GM23248 (cell line): Measurements from ENCODE around the gene MRFAP1. TPM values are rescaled to one million over a fixed set of nuclear protein-coding genes. Genes with fewer than 3 reads are reported as not detected.

Experiments used
- DNase-seq: peaks from one replicate; pipeline ENCODE4 v3.0.0-alpha.2; 2015
- H2AFZ ChIP-seq: fragments of 200-600 bp; sonication (generic); 2 replicates; pipeline ENCODE4 v1.6.1; 2016; ENCODE audit warnings: antibody characterized with exemption
- H3F3A ChIP-seq: fragments of 200-600 bp; sonication (generic); 2 replicates; pipeline ENCODE4 v1.6.1; 2016; ENCODE audit warnings: mild to moderate bottlenecking, antibody characterized with exemption, mixed run types; ENCODE audit not compliant: insufficient read depth
- H3K27ac ChIP-seq: fragments of 200-600 bp; sonication (generic); 2 replicates; pipeline ENCODE4 v1.5.1; 2016; ENCODE audit warnings: mild to moderate bottlenecking
- H3K27me3 ChIP-seq: fragments of 200-600 bp; sonication (generic); replicated peaks from 2 replicates; pipeline ENCODE4 v1.6.1; 2016; ENCODE audit warnings: mild to moderate bottlenecking; ENCODE audit not compliant: insufficient read depth
- H3K36me3 ChIP-seq: fragments of 200-600 bp; sonication (generic); 2 replicates; pipeline ENCODE4 v1.6.1; 2016; ENCODE audit warnings: low read depth, mild to moderate bottlenecking
- H3K4me1 ChIP-seq: fragments of 200-600 bp; sonication (generic); 2 replicates; pipeline ENCODE4 v1.6.1; 2016; ENCODE audit warnings: mild to moderate bottlenecking; ENCODE audit not compliant: insufficient read depth
- H3K4me2 ChIP-seq: fragments of 200-600 bp; sonication (generic); one replicate; pipeline ENCODE4 v1.6.1; 2016; ENCODE audit warnings: mild to moderate bottlenecking; ENCODE audit not compliant: unreplicated experiment
- H3K4me3 ChIP-seq: fragments of 200-600 bp; sonication (generic); 2 replicates; pipeline ENCODE4 v1.5.1; 2016; ENCODE audit warnings: mild to moderate bottlenecking
- H3K79me2 ChIP-seq: fragments of 200-600 bp; sonication (generic); 2 replicates; pipeline ENCODE4 v1.6.1; 2016; ENCODE audit warnings: mild to moderate bottlenecking; ENCODE audit not compliant: insufficient read depth
- H3K9ac ChIP-seq: fragments of 200-600 bp; sonication (generic); 2 replicates; pipeline ENCODE4 v1.6.1; 2016; ENCODE audit warnings: mild to moderate bottlenecking
- H3K9me2 ChIP-seq: fragments of 200-600 bp; sonication (generic); 2 replicates; pipeline ENCODE4 v1.6.1; 2016; ENCODE audit warnings: mixed run types, mild to moderate bottlenecking, moderate library complexity; ENCODE audit not compliant: insufficient read depth
- H3K9me3 ChIP-seq: fragments of 200-600 bp; sonication (generic); one replicate; pipeline ENCODE4 v1.6.1; 2017; ENCODE audit warnings: low read depth
- H4K20me1 ChIP-seq: fragments of 200-600 bp; sonication (generic); 2 replicates; pipeline ENCODE4 v1.6.0; 2016; ENCODE audit not compliant: insufficient read depth
- EZH2 ChIP-seq: fragments of 200-600 bp; sonication (generic); IDR thresholded peaks from 2 replicates; pipeline ENCODE4 v1.6.1; 2018; ENCODE audit warnings: antibody characterized with exemption, mild to moderate bottlenecking; ENCODE audit not compliant: insufficient read depth, poor library complexity, severe bottlenecking
- EZH2phosphoT487 ChIP-seq: fragments of 200-600 bp; sonication (generic); IDR thresholded peaks from 2 replicates; pipeline ENCODE4 v1.6.1; 2018; ENCODE audit warnings: antibody characterized with exemption, moderate library complexity, mild to moderate bottlenecking, low read depth; ENCODE audit not compliant: insufficient read depth
- WGBS, 2 experiments: methylation state at CpG; one replicate each; pipeline ENCODE4 v1.1.6; 2015 to 2017; ENCODE audit warnings: low lambda C conversion rate in 2 of 2, low coverage in 1 of 2; ENCODE audit errors: missing lambda C conversion rate in 2 of 2; 5-methylcytosine and 5-hydroxymethylcytosine counted together
- in situ Hi-C: fragments of 300-500 bp; cut with MboI; formaldehyde crosslinking; loops from 2 replicates; pipeline ENCODE4 v1.15.0; 2020
- polyA plus RNA-seq: library from polyadenylated mRNA; unstranded; fragments of >200 nt; fragmentation: Nextera tagmentation; extraction: Ambion mirVana; gene quantifications from 2 replicates; pipeline ENCODE4 v1.2.1, GENCODE V29; 2016
- total RNA-seq: library from RNA; depleted of rRNA; stranded (reverse); fragments of >200 nt; shearing (Covaris generic); gene quantifications from 2 replicates; pipeline ENCODE4 v1.2.3, GENCODE V29; 2014

MRFAP1 gene
- total and polyA plus RNA-seq, 2 experiments from 2014 or later, result 108 to 261 TPM

- no peaks in the 10 kb centered on the region for H3F3A ChIP-seq
- no peaks in the 10 kb centered on the region for H3K4me1 ChIP-seq
- no peaks in the 10 kb centered on the region for H3K79me2 ChIP-seq
- WGBS, 2 experiments, result 83 to 87% methylated on average over 13 of the region's 13 CpGs
- H3K36me3 ChIP-seq, result no peaks in the 10 kb centered on the region
- no peak overlapping the region for H2AFZ ChIP-seq
- no peak overlapping the region for H3K9ac ChIP-seq
- in situ Hi-C loops, result no loop called here
- no peak for DNase-seq
- no peaks in the 10 kb centered on the region for H3K9me2 ChIP-seq
- no peaks in the 10 kb centered on the region for H4K20me1 ChIP-seq
- H3K27ac ChIP-seq, result no peak overlapping the region
- H3K27me3 ChIP-seq, result no peaks in the 10 kb centered on the region
- H3K4me2 ChIP-seq, result no peak overlapping the region
- no peaks in the 10 kb centered on the region for H3K9me3 ChIP-seq
- no peak overlapping the region for H3K4me3 ChIP-seq
- TF ChIP-seq EZH2, result no peak
- no peak for TF ChIP-seq EZH2phosphoT487
Measured at GRCh38 chr4:6598641-6599040, 41.8 kb upstream of the MRFAP1 start.

- H3K4me1 ChIP-seq, result no peaks in the 10 kb centered on the region
- TF ChIP-seq EZH2phosphoT487 (no peak), EZH2 (no peak)
- H3K36me3 ChIP-seq, result peaks cover 8% of the 10 kb centered on the region; the same call in 1 of the 2 replicates
- no peak for DNase-seq
- no peak overlapping the region for H3K4me3 ChIP-seq
- in situ Hi-C loops, result no loop called here
- H3K9me3 ChIP-seq, result no peaks in the 10 kb centered on the region
- H3K9me2 ChIP-seq, result no peaks in the 10 kb centered on the region
- H3K79me2 ChIP-seq, result no peaks in the 10 kb centered on the region
- no peak overlapping the region for H2AFZ ChIP-seq
- no peak overlapping the region for H3K4me2 ChIP-seq
- H3K27ac ChIP-seq, result no peak overlapping the region
- no peaks in the 10 kb centered on the region for H4K20me1 ChIP-seq
- no peak overlapping the region for H3K9ac ChIP-seq
- no peaks in the 10 kb centered on the region for H3F3A ChIP-seq
- 82 to 86% methylated on average over 10 of the region's 10 CpGs for WGBS, 2 experiments
- no peaks in the 10 kb centered on the region for H3K27me3 ChIP-seq
Measured at GRCh38 chr4:6601661-6602250, 38.7 kb upstream of the MRFAP1 start.

- Histone ChIP-seq H3K36me3 (peaks cover 8% of the 10 kb centered on the region; the same call in 1 of the 2 replicates), H3K27ac (no peak overlapping the region), H3K79me2 (no peaks in the 10 kb centered on the region), H3K9me2 (no peaks in the 10 kb centered on the region), H3K4me2 (no peak overlapping the region), H3K4me1 (no peaks in the 10 kb centered on the region), H3K9me3 (no peaks in the 10 kb centered on the region), H4K20me1 (no peaks in the 10 kb centered on the region), H3F3A (no peaks in the 10 kb centered on the region), H3K27me3 (no peaks in the 10 kb centered on the region), H3K9ac (no peak overlapping the region), H2AFZ (no peak overlapping the region), H3K4me3 (no peak overlapping the region)
- WGBS, 2 experiments, result 85 to 88% methylated on average over 6 of the region's 6 CpGs
- in situ Hi-C loops, result no loop called here
- DNase-seq, result no peak
- TF ChIP-seq EZH2phosphoT487 (no peak), EZH2 (no peak)
Measured at GRCh38 chr4:6602289-6602688, 38.2 kb upstream of the MRFAP1 start.

GRCh38 chr4:6603128-6603527, 37.4 kb upstream of the MRFAP1 start:
- WGBS, 2 experiments, result 82 to 83% methylated on average over 12 of the region's 12 CpGs
- Histone ChIP-seq H3K4me2 (no peak overlapping the region), H3K36me3 (peaks cover 8% of the 10 kb centered on the region; the same call in 1 of the 2 replicates), H3K27ac (no peak overlapping the region), H3F3A (no peaks in the 10 kb centered on the region), H2AFZ (no peak overlapping the region), H3K4me1 (no peaks in the 10 kb centered on the region), H3K9ac (no peak overlapping the region), H3K4me3 (no peak overlapping the region), H4K20me1 (no peaks in the 10 kb centered on the region), H3K9me2 (no peaks in the 10 kb centered on the region), H3K9me3 (no peaks in the 10 kb centered on the region), H3K79me2 (no peaks in the 10 kb centered on the region), H3K27me3 (no peaks in the 10 kb centered on the region)
- in situ Hi-C loops, result no loop called here
- no peak for DNase-seq
- no peak for TF ChIP-seq EZH2phosphoT487
- TF ChIP-seq EZH2, result no peak
